Hypothalamus (tissue), 51 donors: ENCODE measurements around the gene RAB6A.

Experiments used
- DNase-seq, 51 donors: peaks; one replicate each; lab custom pipeline; 2025; lab: John Stamatoyannopoulos, UW

RAB6A gene

GRCh38 chr11:73656985-73657384 lies 103.9 kb downstream of the RAB6A start:
- DNase-seq: no peak

GRCh38 chr11:73655686-73656085 lies 105.2 kb downstream of the RAB6A start:
- no peak for DNase-seq

- DNase-seq: no peak
These were observed 106.3 kb downstream of the RAB6A start for GRCh38 chr11:73654482-73655021.

GRCh38 chr11:73653996-73654395 lies 106.9 kb downstream of the RAB6A start:
- DNase-seq: no peak

- DNase-seq: peak in 1 of 51 donors; percentile 48
These were observed 107.9 kb downstream of the RAB6A start for GRCh38 chr11:73652856-73653559.

- DNase-seq: peak; percentile 23 to 96 (median 80)
These were observed 108.7 kb downstream of the RAB6A start for GRCh38 chr11:73652046-73652730.

- DNase-seq: peak in 2 of 51 donors; percentile 12 to 55
These were observed 109.2 kb downstream of the RAB6A start for GRCh38 chr11:73651661-73652045.

GRCh38 chr11:73651252-73651651 lies 109.6 kb downstream of the RAB6A start:
- no peak for DNase-seq

- DNase-seq: no peak
These were observed 110.5 kb downstream of the RAB6A start for GRCh38 chr11:73650400-73650799.

- DNase-seq: peak in 3 of 51 donors; percentile 39 to 51 (median 49)
These were observed 111.7 kb downstream of the RAB6A start for GRCh38 chr11:73649206-73649605.

- DNase-seq: peak in 30 of 51 donors; percentile 11 to 79 (median 36)
These were observed 112.3 kb downstream of the RAB6A start for GRCh38 chr11:73648571-73649046.

- DNase-seq: peak in 3 of 51 donors; percentile 18 to 61 (median 56)
These were observed 112.8 kb downstream of the RAB6A start for GRCh38 chr11:73648121-73648520.

GRCh38 chr11:73647459-73648100 lies 113.3 kb downstream of the RAB6A start:
- DNase-seq: peak; percentile 35 to 98 (median 92)

GRCh38 chr11:73645972-73646631 lies 114.8 kb downstream of the RAB6A start, which contains the start of gene PLEKHB1:
Gene PLEKHB1, plus strand, starts transcription at chr11:73646581. Its CDS starts 28 bp downstream, at chr11:73646609.
- DNase-seq: no peak

- no peak for DNase-seq
These were observed 115.5 kb downstream of the RAB6A start for GRCh38 chr11:73645121-73645969.

- no peak for DNase-seq
These were observed 119.2 kb downstream of the RAB6A start for GRCh38 chr11:73641668-73642067.

- no peak for DNase-seq
These were observed 120.3 kb downstream of the RAB6A start for GRCh38 chr11:73640592-73640991.

GRCh38 chr11:73637012-73637411 lies 123.9 kb downstream of the RAB6A start:
- DNase-seq: no peak

- DNase-seq: no peak
These were observed 124.6 kb downstream of the RAB6A start for GRCh38 chr11:73636249-73636648.

GRCh38 chr11:73635721-73636120 lies 125.2 kb downstream of the RAB6A start:
- DNase-seq: no peak
